Neutrophil (primary cell): ENCODE results near the gene AFF1.

ENCODE experiments used
- H3K27ac ChIP-seq: fragments of 200-600 bp; sonication (generic); 2 replicates; pipeline ENCODE4 v1.5.1; 2016; ENCODE audit warnings: mild to moderate bottlenecking, moderate library complexity
- H3K27me3 ChIP-seq: fragments of 200-600 bp; sonication (generic); 2 replicates; pipeline ENCODE4 v1.6.0; 2016; ENCODE audit warnings: mild to moderate bottlenecking
- H3K36me3 ChIP-seq: fragments of 200-600 bp; sonication (generic); 2 replicates; pipeline ENCODE4 v1.5.1; 2017
- H3K4me1 ChIP-seq, 2 experiments: fragments of 200-600 bp in 1 of 2; sonication (generic) in 1 of 2; 1 replicate in 1 of 2; 2 replicates in 1 of 2; pipeline versions ENCODE4 v1.5.1 to v1.6.1; 2013 to 2016; ENCODE audit warnings: low read depth in 1 of 2, low read length in 1 of 2, mild to moderate bottlenecking in 1 of 2, moderate library complexity in 1 of 2; ENCODE audit not compliant: control insufficient read depth in 1 of 2, insufficient read depth in 1 of 2
- H3K4me3 ChIP-seq, 2 experiments: fragments of 200-600 bp in 1 of 2; sonication (generic) in 1 of 2; 1 replicate in 1 of 2; 2 replicates in 1 of 2; pipeline ENCODE4 v1.5.1; 2013 to 2016; ENCODE audit warnings: low read depth in 1 of 2, low read length in 1 of 2, mild to moderate bottlenecking in 1 of 2, moderate library complexity in 1 of 2
- H3K9me3 ChIP-seq: fragments of 200-600 bp; sonication (generic); 2 replicates; pipeline ENCODE4 v1.5.1; 2016
- TF ChIP-seq, protein P1 (sequence below): fragments of 200-600 bp; sonication (generic); IDR thresholded peaks from 2 replicates; pipeline ENCODE4 v1.5.1; 2016; ENCODE audit warnings: antibody characterized with exemption

The AFF1 gene

DNA sequence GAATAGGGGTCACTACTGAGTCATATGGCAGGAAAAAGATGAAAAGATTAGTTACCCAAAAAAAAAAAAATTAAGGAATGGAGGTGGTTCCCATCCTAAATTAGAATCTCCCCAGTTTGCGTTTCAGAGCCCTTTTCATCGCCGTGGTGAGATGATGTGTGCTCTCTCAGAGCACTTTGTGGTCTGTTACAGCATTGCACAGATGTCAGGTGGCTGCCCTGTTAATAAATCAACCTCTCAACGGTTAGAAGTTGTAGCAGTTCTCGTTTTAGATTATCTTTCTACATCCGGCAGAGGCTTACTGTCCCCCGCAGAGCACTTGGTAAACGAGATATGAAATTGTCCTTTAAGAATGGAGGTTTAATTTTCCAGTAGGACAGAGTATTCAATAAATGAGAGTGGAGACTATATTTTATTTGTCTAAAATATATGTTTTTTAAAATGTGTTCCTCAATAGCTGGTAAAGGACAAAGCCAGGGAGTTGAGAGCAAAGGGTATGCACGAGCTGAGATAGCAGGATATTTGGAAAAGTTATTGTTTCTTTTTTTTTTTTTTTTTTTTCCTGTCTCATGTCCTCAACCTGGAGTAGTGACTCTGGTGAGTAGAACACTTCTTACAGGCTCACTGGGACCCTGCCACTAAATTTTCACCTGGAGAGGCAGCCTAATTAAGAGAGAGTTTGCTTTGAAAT lies 26.9 kb downstream of the AFF1 start:
- no peak overlapping the region for H3K4me3 ChIP-seq
- H3K9me3 ChIP-seq = no peaks in the 10 kb centered on the region
- H3K4me1 ChIP-seq = peaks cover 21 to 29% of the 10 kb centered on the region in 2 experiments
- H3K27me3 ChIP-seq = no peaks in the 10 kb centered on the region
- no peaks in the 10 kb centered on the region for H3K36me3 ChIP-seq
- TF ChIP-seq, protein P1, sequence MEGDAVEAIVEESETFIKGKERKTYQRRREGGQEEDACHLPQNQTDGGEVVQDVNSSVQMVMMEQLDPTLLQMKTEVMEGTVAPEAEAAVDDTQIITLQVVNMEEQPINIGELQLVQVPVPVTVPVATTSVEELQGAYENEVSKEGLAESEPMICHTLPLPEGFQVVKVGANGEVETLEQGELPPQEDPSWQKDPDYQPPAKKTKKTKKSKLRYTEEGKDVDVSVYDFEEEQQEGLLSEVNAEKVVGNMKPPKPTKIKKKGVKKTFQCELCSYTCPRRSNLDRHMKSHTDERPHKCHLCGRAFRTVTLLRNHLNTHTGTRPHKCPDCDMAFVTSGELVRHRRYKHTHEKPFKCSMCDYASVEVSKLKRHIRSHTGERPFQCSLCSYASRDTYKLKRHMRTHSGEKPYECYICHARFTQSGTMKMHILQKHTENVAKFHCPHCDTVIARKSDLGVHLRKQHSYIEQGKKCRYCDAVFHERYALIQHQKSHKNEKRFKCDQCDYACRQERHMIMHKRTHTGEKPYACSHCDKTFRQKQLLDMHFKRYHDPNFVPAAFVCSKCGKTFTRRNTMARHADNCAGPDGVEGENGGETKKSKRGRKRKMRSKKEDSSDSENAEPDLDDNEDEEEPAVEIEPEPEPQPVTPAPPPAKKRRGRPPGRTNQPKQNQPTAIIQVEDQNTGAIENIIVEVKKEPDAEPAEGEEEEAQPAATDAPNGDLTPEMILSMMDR = no peak
- H3K27ac ChIP-seq = peak overlapping the region; percentile 51

DNA sequence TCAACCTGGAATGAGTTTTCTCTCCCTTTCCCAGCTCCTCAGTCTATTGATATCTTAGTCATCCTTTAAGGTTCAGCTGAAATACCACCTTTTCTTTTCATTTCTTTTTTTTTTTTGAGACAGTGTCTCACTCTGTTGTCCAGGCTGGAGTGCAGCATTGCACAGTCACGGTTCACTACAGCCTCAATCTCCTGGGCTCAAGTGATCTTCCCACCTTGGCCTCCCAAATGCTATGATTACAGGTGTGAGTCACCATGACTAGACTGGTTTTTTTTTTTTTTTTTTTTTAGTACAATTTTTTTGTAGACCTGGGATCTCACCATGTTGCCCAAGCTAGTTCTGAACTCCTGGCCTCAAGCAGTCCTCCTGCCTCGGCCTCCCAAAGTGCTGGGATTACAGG lies 28.9 kb downstream of the AFF1 start:
- TF ChIP-seq, protein P1 = no peak
- Histone ChIP-seq H3K4me3 (no peak overlapping the region), H3K27ac (no peak overlapping the region), H3K9me3 (no peaks in the 10 kb centered on the region), H3K36me3 (no peaks in the 10 kb centered on the region), H3K4me1 (peaks cover 24 to 31% of the 10 kb centered on the region in 2 experiments), H3K27me3 (no peaks in the 10 kb centered on the region)

GRCh38 chr4:86965019-86965976 lies 30.5 kb downstream of the AFF1 start:
- TF ChIP-seq, protein P1 = no peak
- Histone ChIP-seq H3K9me3 (no peaks in the 10 kb centered on the region), H3K27me3 (no peaks in the 10 kb centered on the region), H3K4me3 (no peak overlapping the region), H3K27ac (peak overlapping the region; percentile 3), H3K36me3 (no peaks in the 10 kb centered on the region), H3K4me1 (peaks cover 24 to 28% of the 10 kb centered on the region in 2 experiments)

DNA sequence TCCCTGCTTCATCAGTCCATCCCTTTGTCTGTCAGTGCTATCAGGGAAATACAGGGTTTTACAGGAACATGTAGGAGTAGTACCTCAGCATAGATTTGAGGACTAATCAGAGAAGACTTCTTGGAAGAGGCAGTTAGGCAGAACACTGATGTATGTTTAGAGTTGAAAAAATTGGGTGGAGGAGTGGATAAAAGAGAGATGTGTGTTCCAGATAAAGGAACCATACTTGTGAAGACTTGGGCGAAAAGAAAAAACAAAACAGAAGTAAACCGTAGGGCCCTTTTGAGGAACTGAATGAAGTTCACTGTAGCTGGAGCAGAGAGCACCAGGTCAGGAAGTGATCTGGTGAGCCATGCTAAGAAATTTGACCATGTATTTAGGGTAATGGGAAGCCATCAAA lies 32.3 kb downstream of the AFF1 start:
- Histone ChIP-seq H3K27me3 (no peaks in the 10 kb centered on the region), H3K4me3 (no peak overlapping the region), H3K4me1 (peaks cover 10 to 13% of the 10 kb centered on the region in 2 experiments), H3K27ac (peak overlapping the region; percentile 55), H3K9me3 (no peaks in the 10 kb centered on the region), H3K36me3 (no peaks in the 10 kb centered on the region)
- TF ChIP-seq, protein P1 = no peak

DNA sequence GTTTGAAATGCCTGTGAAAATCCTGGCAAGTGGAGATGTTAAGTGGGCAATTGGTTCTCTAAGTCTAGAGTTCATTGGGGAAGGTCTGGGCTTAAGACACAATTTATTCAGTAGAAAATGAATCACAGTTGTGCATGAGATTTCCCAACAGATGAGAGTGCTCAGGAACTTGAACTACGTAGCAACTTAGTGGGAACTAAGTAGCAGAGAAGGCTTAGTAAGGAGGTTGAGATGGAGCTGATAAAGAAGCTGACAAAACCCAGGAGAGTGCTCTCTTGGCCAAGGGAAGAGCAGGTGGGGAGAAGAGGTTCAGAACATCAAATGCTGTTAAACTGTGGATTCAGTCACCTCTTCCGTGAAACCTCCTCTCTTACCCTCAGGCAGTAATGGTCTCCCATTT lies 33.0 kb downstream of the AFF1 start:
- H3K27me3 ChIP-seq = no peaks in the 10 kb centered on the region
- H3K9me3 ChIP-seq = no peaks in the 10 kb centered on the region
- peak overlapping the region; percentile 55 for H3K27ac ChIP-seq
- H3K4me1 ChIP-seq = peaks cover 7 to 16% of the 10 kb centered on the region in 2 experiments
- H3K36me3 ChIP-seq = no peaks in the 10 kb centered on the region
- no peak overlapping the region for H3K4me3 ChIP-seq
- TF ChIP-seq, protein P1 = no peak
